GM18873 (cell line): ENCODE results near the gene L3HYPDH.
"Not testable (repeated sequence)": the region's sequence is repeated elsewhere in the genome, so short reads cannot be mapped to it uniquely, and the experiment has no call there.

Experiments
- ATAC-seq: cut with Tn5 transposase; IDR thresholded peaks from one replicate; pipeline ENCODE4 v1.9.1; 2021; ENCODE audit warnings: mild to moderate bottlenecking, moderate library complexity, moderate number of reproducible peaks; ENCODE audit not compliant: unreplicated experiment, low FRiP score

The L3HYPDH gene

GRCh38 chr14:59480166-59480565, 4.0 kb downstream of the L3HYPDH start:
- ATAC-seq = no peak

GRCh38 chr14:59478540-59478939, 5.7 kb downstream of the L3HYPDH start:
- ATAC-seq = no peak

- ATAC-seq = no peak
Measured at GRCh38 chr14:59475709-59476108, 8.5 kb downstream of the L3HYPDH start.

- no peak for ATAC-seq
Measured at GRCh38 chr14:59474172-59474571, 10.0 kb downstream of the L3HYPDH start.

GRCh38 chr14:59465316-59466135, 18.7 kb downstream of the L3HYPDH start, which contains the start of gene GPR135:
Gene GPR135 (minus strand): TSS chr14:59465380. CDS start chr14:59465226, 154 bp downstream.
- ATAC-seq = no peak

GRCh38 chr14:59464486-59465315, 19.5 kb downstream of the L3HYPDH start:
- peak; percentile 60 for ATAC-seq

- ATAC-seq = no peak
Measured at GRCh38 chr14:59463787-59464485, 20.3 kb downstream of the L3HYPDH start.

GRCh38 chr14:59461891-59462290, 22.3 kb downstream of the L3HYPDH start:
- ATAC-seq = no peak

GRCh38 chr14:59460378-59460777, 23.8 kb downstream of the L3HYPDH start:
- ATAC-seq = no peak

GRCh38 chr14:59458486-59458885, 25.7 kb downstream of the L3HYPDH start:
- ATAC-seq = no peak

GRCh38 chr14:59455411-59455810, 28.8 kb downstream of the L3HYPDH start:
- ATAC-seq = no peak

GRCh38 chr14:59454139-59454538, 30.1 kb downstream of the L3HYPDH start:
- no peak for ATAC-seq

GRCh38 chr14:59451849-59452248, 32.4 kb downstream of the L3HYPDH start:
- no peak for ATAC-seq

- no peak for ATAC-seq
Measured at GRCh38 chr14:59450716-59451115, 33.5 kb downstream of the L3HYPDH start.

- not testable (repeated sequence) for ATAC-seq
Measured at GRCh38 chr14:59448673-59449072, 35.5 kb downstream of the L3HYPDH start.

- no peak for ATAC-seq
Measured at GRCh38 chr14:59439256-59439965, 44.8 kb downstream of the L3HYPDH start.

GRCh38 chr14:59438195-59438647, 46.0 kb downstream of the L3HYPDH start:
- ATAC-seq = no peak

GRCh38 chr14:59435987-59436386, 48.2 kb downstream of the L3HYPDH start:
- ATAC-seq = no peak

- ATAC-seq = no peak
Measured at GRCh38 chr14:59435101-59435500, 49.1 kb downstream of the L3HYPDH start.

GRCh38 chr14:59429790-59430189, 54.4 kb downstream of the L3HYPDH start:
- no peak for ATAC-seq
